ENCODE results near the gene PLA2G4A. TPM values are rescaled to one million over a fixed set of nuclear protein-coding genes. Genes with fewer than 3 reads are reported as not detected.

PLA2G4A gene
- total and polyA plus RNA-seq, 5 donors from 2014 or later: not detected

DNA sequence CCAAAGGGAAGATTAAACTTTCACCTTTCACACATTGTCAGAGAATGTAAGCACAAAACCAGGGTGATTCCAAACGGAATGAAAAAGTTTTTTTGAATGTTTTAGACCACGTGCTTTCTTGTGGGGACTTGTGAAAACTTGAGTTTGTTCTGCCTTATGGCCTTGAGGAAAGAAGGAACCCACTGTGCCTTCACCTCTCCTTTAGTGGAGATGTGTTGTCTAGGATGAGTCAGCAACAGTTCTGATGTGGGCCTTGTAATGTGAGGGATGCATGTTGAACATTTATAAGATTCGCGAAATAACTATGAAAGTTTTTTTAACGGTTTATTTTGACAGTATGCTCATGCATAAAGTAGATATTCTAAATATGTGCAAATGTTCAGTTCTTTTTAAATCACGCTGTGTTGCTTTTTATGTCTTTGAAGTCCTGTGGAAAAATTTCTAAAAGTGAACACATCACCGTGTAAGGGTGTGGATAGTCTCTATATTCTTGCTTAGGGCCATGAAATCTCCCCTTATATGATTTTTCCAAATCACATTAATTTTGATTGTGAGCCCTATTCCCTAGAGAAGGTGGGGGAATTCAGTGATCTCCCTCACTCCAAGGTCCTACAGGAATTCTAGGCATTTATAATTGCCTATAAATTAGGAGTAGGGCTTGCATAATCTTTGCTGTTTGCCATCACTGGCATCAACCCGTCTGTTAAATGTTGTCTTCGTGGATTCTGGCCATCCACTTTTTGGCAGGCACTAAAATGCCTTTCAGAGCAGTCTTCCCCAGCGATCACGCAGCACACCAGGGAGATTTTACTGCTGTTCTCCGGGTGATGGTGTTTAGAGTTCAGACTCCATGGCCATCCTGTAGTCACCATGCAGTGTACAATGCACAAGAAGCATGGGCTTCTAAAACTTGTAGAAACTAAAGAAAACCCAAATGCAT is 47.4 kb downstream of the PLA2G4A start:
- Histone ChIP-seq H3K27ac (ENCODE audit: insufficient read depth, low read length, poor library complexity, severe bottlenecking) (no peak overlapping the region), H3K9me3 (ENCODE audit: control insufficient read depth in 2 of 2, low read length in 2 of 2) (no peaks in the 10 kb centered on the region), H3K36me3 (ENCODE audit: control insufficient read depth, insufficient read depth, low read length) (no peaks in the 10 kb centered on the region), H3K27me3 (ENCODE audit: control insufficient read depth, insufficient read depth, low read length) (no peaks in the 10 kb centered on the region), H3K4me1 (ENCODE audit: control insufficient read depth, insufficient read depth, low read length, poor library complexity, severe bottlenecking) (no peaks in the 10 kb centered on the region), H3K4me3 (ENCODE audit: low read depth, low read length) (no peak overlapping the region)
- Mint-ChIP-seq H3K27me3 (no peaks in the 10 kb centered on the region), H3K4me3 (no peak overlapping the region), H3K27ac (no peak overlapping the region), H3K36me3 (no peaks in the 10 kb centered on the region), H3K4me1 (no peaks in the 10 kb centered on the region), H3K9me3 (peaks cover 0 to 2% (median 0%) of the 10 kb centered on the region in 7 donors)
- ATAC-seq (ENCODE audit: low read depth in 2 of 2) (no peak), DNase-seq (no peak)

DNA sequence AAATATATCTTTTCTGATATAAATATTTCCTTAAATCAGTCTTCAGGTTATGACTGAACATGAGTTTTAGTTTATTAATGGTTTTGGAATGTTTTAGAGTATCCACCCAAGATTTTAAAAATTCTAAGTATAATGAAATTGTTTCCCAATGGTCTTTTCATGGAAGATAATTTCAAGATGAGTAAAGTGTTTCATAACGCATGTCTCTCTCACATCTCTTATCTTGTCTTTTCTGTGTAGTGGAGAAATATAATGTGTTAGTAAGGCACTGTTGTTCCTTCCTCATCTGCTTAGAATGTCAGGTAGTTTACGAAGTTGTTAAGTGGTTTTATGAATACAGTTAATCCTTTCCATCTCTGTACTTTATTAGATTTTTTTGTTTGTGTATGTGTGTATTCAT is 49.6 kb downstream of the PLA2G4A start:
- Mint-ChIP-seq H3K9me3 (peaks cover 0 to 4% (median 0%) of the 10 kb centered on the region in 7 donors), H3K4me1 (no peaks in the 10 kb centered on the region), H3K27ac (no peak overlapping the region), H3K4me3 (no peak overlapping the region), H3K36me3 (no peaks in the 10 kb centered on the region), H3K27me3 (no peaks in the 10 kb centered on the region)
- Histone ChIP-seq H3K27ac (ENCODE audit: insufficient read depth, low read length, poor library complexity, severe bottlenecking) (no peak overlapping the region), H3K4me3 (ENCODE audit: low read depth, low read length) (no peak overlapping the region), H3K36me3 (ENCODE audit: control insufficient read depth, insufficient read depth, low read length) (no peaks in the 10 kb centered on the region), H3K9me3 (ENCODE audit: control insufficient read depth in 2 of 2, low read length in 2 of 2) (no peaks in the 10 kb centered on the region), H3K27me3 (ENCODE audit: control insufficient read depth, insufficient read depth, low read length) (no peaks in the 10 kb centered on the region), H3K4me1 (ENCODE audit: control insufficient read depth, insufficient read depth, low read length, poor library complexity, severe bottlenecking) (no peaks in the 10 kb centered on the region)
- DNase-seq (no peak), ATAC-seq (ENCODE audit: low read depth in 2 of 2) (no peak)

DNA sequence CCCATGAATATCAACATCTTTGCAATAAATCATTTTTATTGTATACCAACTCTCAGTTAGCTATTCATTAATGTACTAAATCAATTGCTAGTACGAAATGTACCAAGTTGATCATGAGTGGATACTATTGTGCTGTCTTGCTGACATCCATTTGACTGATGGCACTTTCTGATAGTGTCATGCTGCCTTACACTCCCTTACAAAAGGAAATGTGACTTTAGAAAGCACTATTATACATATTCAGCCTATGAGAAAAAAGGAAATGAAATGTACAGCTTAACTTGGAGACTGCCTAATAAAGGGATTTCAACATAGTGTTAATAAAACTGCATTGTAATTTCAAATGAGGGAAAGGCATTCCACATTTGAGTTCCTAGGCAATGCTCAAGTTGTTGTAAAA is 52.2 kb downstream of the PLA2G4A start:
- no peak for ATAC-seq (ENCODE audit: low read depth in 2 of 2)
- no peak overlapping the region for H3K4me3 Mint-ChIP-seq

DNA sequence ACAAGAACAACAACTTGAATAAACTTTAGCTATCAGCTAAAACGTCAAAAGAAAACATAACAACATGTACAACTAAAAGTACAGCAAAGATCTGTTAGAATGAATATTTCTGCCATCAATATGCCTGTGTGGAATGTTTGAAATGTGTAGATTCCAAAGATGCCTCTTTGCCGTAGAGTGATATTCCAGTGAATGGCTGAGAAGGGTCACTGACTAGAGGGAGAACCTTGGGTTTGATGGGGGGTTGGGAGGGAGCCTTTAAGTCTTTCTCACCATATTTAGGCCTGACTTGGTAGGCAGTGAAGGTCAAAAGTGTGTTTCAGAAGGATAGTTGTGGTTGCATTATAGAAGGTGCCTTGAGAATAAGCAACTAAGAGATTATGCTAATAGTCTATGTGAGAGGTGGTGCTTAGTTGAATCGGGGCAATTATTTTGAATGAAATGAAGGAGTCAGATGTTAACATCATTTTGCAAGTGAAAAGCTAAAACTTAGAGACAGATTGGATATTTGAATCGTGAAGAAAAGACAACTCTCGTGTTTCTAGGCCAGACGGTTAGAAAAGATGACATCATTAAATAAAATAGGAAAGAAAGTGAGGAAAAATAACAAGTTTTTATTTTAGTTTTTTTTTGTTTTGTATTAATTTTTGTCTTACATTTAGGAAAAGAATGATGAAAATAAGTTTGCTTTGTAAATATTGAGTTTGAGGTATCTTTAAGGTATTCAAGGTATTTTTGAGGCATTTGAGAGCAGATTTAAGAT is 53.8 kb downstream of the PLA2G4A start:
- ATAC-seq (ENCODE audit: low read depth in 2 of 2) (no peak), DNase-seq (no peak)
- no peaks in the 10 kb centered on the region for H3K36me3 Mint-ChIP-seq
- H3K4me1 ChIP-seq (ENCODE audit: control insufficient read depth, insufficient read depth, low read length, poor library complexity, severe bottlenecking): no peaks in the 10 kb centered on the region
- no peak overlapping the region for H3K27ac Mint-ChIP-seq
- no peaks in the 10 kb centered on the region for H3K9me3 ChIP-seq (ENCODE audit: control insufficient read depth in 2 of 2, low read length in 2 of 2)
- H3K27ac ChIP-seq (ENCODE audit: insufficient read depth, low read length, poor library complexity, severe bottlenecking): no peak overlapping the region
- no peak overlapping the region for H3K4me3 ChIP-seq (ENCODE audit: low read depth, low read length)
- H3K4me1 Mint-ChIP-seq: no peaks in the 10 kb centered on the region
- H3K36me3 ChIP-seq (ENCODE audit: control insufficient read depth, insufficient read depth, low read length): no peaks in the 10 kb centered on the region
- H3K27me3 ChIP-seq (ENCODE audit: control insufficient read depth, insufficient read depth, low read length): no peaks in the 10 kb centered on the region
- no peaks in the 10 kb centered on the region for H3K27me3 Mint-ChIP-seq
- H3K4me3 Mint-ChIP-seq: no peak overlapping the region
- peaks cover 0 to 9% (median 1%) of the 10 kb centered on the region in 7 donors for H3K9me3 Mint-ChIP-seq

More for the DNA sequence above, 52.2 kb downstream of the PLA2G4A start:
- H3K27me3 ChIP-seq (ENCODE audit: control insufficient read depth, insufficient read depth, low read length): no peaks in the 10 kb centered on the region
- H3K4me3 ChIP-seq (ENCODE audit: low read depth, low read length): no peak overlapping the region
- H3K27ac ChIP-seq (ENCODE audit: insufficient read depth, low read length, poor library complexity, severe bottlenecking): no peak overlapping the region
- no peaks in the 10 kb centered on the region for H3K9me3 ChIP-seq (ENCODE audit: control insufficient read depth in 2 of 2, low read length in 2 of 2)
- no peaks in the 10 kb centered on the region for H3K4me1 ChIP-seq (ENCODE audit: control insufficient read depth, insufficient read depth, low read length, poor library complexity, severe bottlenecking)
- H3K36me3 ChIP-seq (ENCODE audit: control insufficient read depth, insufficient read depth, low read length): no peaks in the 10 kb centered on the region
- Mint-ChIP-seq H3K9me3 (peaks cover 0 to 7% (median 0%) of the 10 kb centered on the region in 7 donors), H3K36me3 (no peaks in the 10 kb centered on the region), H3K27ac (peak overlapping the region in 1 of 3 donors; percentile 38), H3K4me1 (no peaks in the 10 kb centered on the region), H3K27me3 (no peaks in the 10 kb centered on the region)
- no peak for DNase-seq

DNA sequence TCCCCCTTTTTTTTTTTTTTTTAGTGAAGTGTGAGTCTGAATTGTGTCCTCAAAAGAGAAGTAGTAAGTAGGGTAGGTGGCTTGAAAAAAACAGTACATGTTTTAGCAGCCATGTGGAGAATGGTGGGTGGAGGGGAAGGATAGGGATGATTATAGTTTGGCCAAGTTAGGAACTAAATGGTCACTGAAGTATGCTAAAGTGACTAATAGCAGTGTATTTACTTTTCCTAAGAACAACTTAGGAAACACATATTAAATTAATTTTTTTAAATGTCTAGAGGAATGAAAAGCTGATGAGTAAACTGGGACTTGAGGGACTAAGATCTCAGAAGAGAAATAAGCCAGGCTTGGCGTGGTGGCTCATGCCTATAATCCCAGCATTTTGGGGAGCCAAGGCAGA is 55.5 kb downstream of the PLA2G4A start:
- H3K36me3 ChIP-seq (ENCODE audit: control insufficient read depth, insufficient read depth, low read length): no peaks in the 10 kb centered on the region
- ATAC-seq (ENCODE audit: low read depth in 2 of 2) (no peak), DNase-seq (no peak)
- Mint-ChIP-seq H3K4me3 (no peak overlapping the region), H3K27me3 (no peaks in the 10 kb centered on the region), H3K4me1 (no peaks in the 10 kb centered on the region), H3K36me3 (no peaks in the 10 kb centered on the region), H3K27ac (no peak overlapping the region), H3K9me3 (peaks cover 0 to 9% (median 0%) of the 10 kb centered on the region in 7 donors)
- no peaks in the 10 kb centered on the region for H3K27me3 ChIP-seq (ENCODE audit: control insufficient read depth, insufficient read depth, low read length)
- H3K4me3 ChIP-seq (ENCODE audit: low read depth, low read length): no peak overlapping the region
- no peak overlapping the region for H3K27ac ChIP-seq (ENCODE audit: insufficient read depth, low read length, poor library complexity, severe bottlenecking)
- no peaks in the 10 kb centered on the region for H3K9me3 ChIP-seq (ENCODE audit: control insufficient read depth in 2 of 2, low read length in 2 of 2)
- H3K4me1 ChIP-seq (ENCODE audit: control insufficient read depth, insufficient read depth, low read length, poor library complexity, severe bottlenecking): no peaks in the 10 kb centered on the region

DNA sequence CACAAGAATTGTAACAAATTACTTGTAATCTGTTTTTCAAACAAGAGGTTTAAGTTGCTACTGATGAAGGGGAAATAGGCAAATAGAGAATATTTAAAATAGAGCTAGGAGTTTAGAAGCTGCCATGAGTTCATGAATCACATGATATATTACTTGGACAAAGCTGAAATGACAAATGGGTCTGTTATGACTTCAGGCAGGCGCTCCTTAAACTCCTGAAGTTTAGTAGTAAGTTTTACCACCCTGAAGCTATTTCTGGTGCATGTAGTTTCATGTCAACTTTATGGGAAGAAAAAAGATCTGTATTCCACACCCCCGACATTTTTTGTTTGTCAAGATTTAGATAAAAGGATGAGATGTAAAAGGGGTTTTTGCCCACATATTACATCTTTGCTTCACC is 58.5 kb downstream of the PLA2G4A start:
- Mint-ChIP-seq H3K36me3 (no peaks in the 10 kb centered on the region), H3K27ac (no peak overlapping the region), H3K4me3 (no peak overlapping the region), H3K4me1 (no peaks in the 10 kb centered on the region), H3K27me3 (no peaks in the 10 kb centered on the region), H3K9me3 (peaks cover 0 to 11% (median 4%) of the 10 kb centered on the region in 7 donors)
- Histone ChIP-seq H3K36me3 (ENCODE audit: control insufficient read depth, insufficient read depth, low read length) (no peaks in the 10 kb centered on the region), H3K4me3 (ENCODE audit: low read depth, low read length) (no peak overlapping the region), H3K27ac (ENCODE audit: insufficient read depth, low read length, poor library complexity, severe bottlenecking) (no peak overlapping the region), H3K9me3 (ENCODE audit: control insufficient read depth in 2 of 2, low read length in 2 of 2) (no peaks in the 10 kb centered on the region), H3K27me3 (ENCODE audit: control insufficient read depth, insufficient read depth, low read length) (no peaks in the 10 kb centered on the region), H3K4me1 (ENCODE audit: control insufficient read depth, insufficient read depth, low read length, poor library complexity, severe bottlenecking) (no peaks in the 10 kb centered on the region)
- ATAC-seq (ENCODE audit: low read depth in 2 of 2): no peak
- no peak for DNase-seq

DNA sequence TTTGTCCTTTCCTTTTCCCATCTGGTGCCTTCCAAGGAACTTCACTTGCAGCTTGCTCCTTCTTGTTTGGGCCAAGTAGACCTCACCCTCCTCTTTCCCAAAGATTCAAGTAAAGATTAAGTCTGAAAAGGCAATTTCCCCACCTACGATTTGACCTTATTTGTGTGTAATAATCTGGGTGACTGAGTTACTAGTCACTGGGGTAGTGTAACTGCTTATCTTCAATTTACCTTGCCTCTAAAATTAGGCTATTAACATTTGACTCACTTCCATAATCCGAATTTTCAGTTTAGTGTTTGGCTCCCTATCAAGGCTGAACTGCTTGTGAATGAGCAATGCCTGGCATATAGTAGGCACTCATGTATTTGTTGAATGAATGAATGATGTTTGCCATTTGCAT is 59.6 kb downstream of the PLA2G4A start:
- peaks cover 0 to 9% (median 4%) of the 10 kb centered on the region in 7 donors for H3K9me3 Mint-ChIP-seq
- H3K27me3 ChIP-seq (ENCODE audit: control insufficient read depth, insufficient read depth, low read length): no peaks in the 10 kb centered on the region
- no peaks in the 10 kb centered on the region for H3K36me3 ChIP-seq (ENCODE audit: control insufficient read depth, insufficient read depth, low read length)
- H3K9me3 ChIP-seq (ENCODE audit: control insufficient read depth in 2 of 2, low read length in 2 of 2): no peaks in the 10 kb centered on the region
- H3K27ac Mint-ChIP-seq: no peak overlapping the region
- H3K4me3 ChIP-seq (ENCODE audit: low read depth, low read length): no peak overlapping the region
- ATAC-seq (ENCODE audit: low read depth in 2 of 2) (no peak), DNase-seq (no peak)
- H3K4me1 Mint-ChIP-seq: no peaks in the 10 kb centered on the region
- H3K36me3 Mint-ChIP-seq: no peaks in the 10 kb centered on the region
- no peaks in the 10 kb centered on the region for H3K27me3 Mint-ChIP-seq
- H3K4me1 ChIP-seq (ENCODE audit: control insufficient read depth, insufficient read depth, low read length, poor library complexity, severe bottlenecking): no peaks in the 10 kb centered on the region
- no peak overlapping the region for H3K27ac ChIP-seq (ENCODE audit: insufficient read depth, low read length, poor library complexity, severe bottlenecking)
- no peak overlapping the region for H3K4me3 Mint-ChIP-seq
